GM18507 (cell line): Measurements from ENCODE around the gene GSTM5.
A peak's percentile ranks its signal among the peaks of the same experiment; 100 is the strongest.
"Not testable (repeated sequence)": the region's sequence is repeated elsewhere in the genome, so short reads cannot be mapped to it uniquely, and the experiment has no call there.

Source experiments
- DNase-seq: peaks from one replicate; pipeline ENCODE4 v3.0.0; 2011; ENCODE audit warnings: low read depth; ENCODE audit not compliant: insufficient read length; ENCODE audit errors: extremely low spot score
- FAIRE-seq: peaks from 2 replicates; lab custom pipeline; 2011; peaks lifted over from hg19 to GRCh38; lab: Jason Lieb, UNC

Gene GSTM5

GRCh38 chr1:109711593-109712320 lies at the start of gene GSTM5:
Gene GSTM5 (plus strand): TSS chr1:109712251. CDS start chr1:109712313, 62 bp downstream.
- DNase-seq, FAIRE-seq: not testable (repeated sequence)

- no peak for FAIRE-seq
- no peak for DNase-seq
These were observed 47.4 kb upstream of the GSTM5 start for GRCh38 chr1:109664671-109665070.

- DNase-seq: no peak
- FAIRE-seq: peak; percentile 29
These were observed 44.5 kb upstream of the GSTM5 start, which contains the start of gene GSTM2 for GRCh38 chr1:109667452-109668122. Gene GSTM2 (plus strand): TSS chr1:109668057. CDS start chr1:109668116, 59 bp downstream.

GRCh38 chr1:109668123-109668775 lies 43.8 kb upstream of the GSTM5 start:
- DNase-seq: no peak

GRCh38 chr1:109669246-109669948 lies 42.7 kb upstream of the GSTM5 start:
- DNase-seq (no peak), FAIRE-seq (no peak)

More at GRCh38 chr1:109668123-109668775, 43.8 kb upstream of the GSTM5 start:
- FAIRE-seq: no peak

GRCh38 chr1:109669949-109670302 lies 42.1 kb upstream of the GSTM5 start:
- FAIRE-seq, DNase-seq: not testable (repeated sequence)

GRCh38 chr1:109671067-109671466 lies 41.0 kb upstream of the GSTM5 start:
- FAIRE-seq (no peak), DNase-seq (no peak)

- FAIRE-seq, DNase-seq: not testable (repeated sequence)
These were observed 38.2 kb upstream of the GSTM5 start for GRCh38 chr1:109673861-109674260.

- not testable (repeated sequence) for DNase-seq, FAIRE-seq
These were observed 35.2 kb upstream of the GSTM5 start for GRCh38 chr1:109676683-109677381.

GRCh38 chr1:109677459-109677858 lies 34.6 kb upstream of the GSTM5 start:
- DNase-seq: no peak
- FAIRE-seq: no peak

- not testable (repeated sequence) for FAIRE-seq, DNase-seq
These were observed 33.4 kb upstream of the GSTM5 start for GRCh38 chr1:109678637-109679036.

- DNase-seq, FAIRE-seq: not testable (repeated sequence)
These were observed 27.3 kb upstream of the GSTM5 start for GRCh38 chr1:109684777-109685176.

GRCh38 chr1:109685399-109685798 lies 26.7 kb upstream of the GSTM5 start:
- FAIRE-seq, DNase-seq: not testable (repeated sequence)

- DNase-seq, FAIRE-seq: not testable (repeated sequence)
These were observed 26.2 kb upstream of the GSTM5 start for GRCh38 chr1:109685890-109686289.

GRCh38 chr1:109687109-109687508 lies 24.9 kb upstream of the GSTM5 start:
- not testable (repeated sequence) for DNase-seq, FAIRE-seq

GRCh38 chr1:109687641-109688499 lies 24.2 kb upstream of the GSTM5 start, which contains the start of gene GSTM1:
Gene GSTM1 (plus strand): TSS chr1:109687817. CDS start chr1:109687874, 57 bp downstream.
- no peak for FAIRE-seq
- DNase-seq: no peak

GRCh38 chr1:109689844-109690405 lies 22.1 kb upstream of the GSTM5 start:
- FAIRE-seq: no peak

GRCh38 chr1:109691759-109692158 lies 20.3 kb upstream of the GSTM5 start:
- FAIRE-seq (no peak), DNase-seq (no peak)

More at GRCh38 chr1:109689844-109690405, 22.1 kb upstream of the GSTM5 start:
- DNase-seq: no peak
